Retinal pigment epithelial cell (primary cell): ENCODE data around the gene UGT1A3.

Experiments
- DNase-seq: peaks from one replicate; pipeline ENCODE4 v3.0.0-alpha.2; 2010; ENCODE audit warnings: low read depth
- H3K4me3 ChIP-seq: 2 replicates; pipeline ENCODE4 v1.5.1; 2011; ENCODE audit warnings: mild to moderate bottlenecking, low read length, control low read depth, moderate library complexity
- TF ChIP-seq, protein P1 (sequence below): conservative IDR thresholded peaks from 2 replicates; pipeline ENCODE4 v1.5.1; 2011; ENCODE audit warnings: low read depth, low read length, control low read depth, inconsistent platforms

Gene UGT1A3

DNA sequence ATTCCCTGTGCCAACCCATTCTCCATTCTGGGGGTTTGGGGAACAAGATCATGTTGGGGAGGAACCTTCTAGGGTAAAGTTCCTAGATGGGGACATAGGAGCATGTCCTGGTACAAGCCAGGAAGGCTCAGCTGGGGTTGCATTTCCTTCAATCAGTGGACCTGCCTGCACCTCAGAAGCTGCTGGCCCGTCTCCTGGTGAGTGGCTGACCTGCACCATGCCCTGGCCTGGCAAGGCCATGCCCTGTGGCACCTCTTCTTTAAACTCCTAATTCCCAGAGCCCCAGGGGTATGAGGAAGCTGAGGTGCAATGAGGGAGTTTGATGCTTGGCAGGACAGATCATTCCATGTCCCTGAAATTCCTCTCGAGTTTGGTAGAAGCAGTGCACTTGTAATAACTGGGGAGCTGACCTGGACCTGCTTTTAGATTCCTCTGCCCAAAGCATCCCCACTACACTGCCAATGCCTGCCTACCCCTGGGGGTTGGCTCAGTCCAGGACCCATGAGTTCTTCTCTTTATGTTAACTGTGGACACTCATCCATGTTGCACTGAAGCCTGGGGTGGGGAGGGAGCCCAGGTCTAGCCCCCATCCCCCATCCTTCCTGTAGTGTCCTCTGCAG, 74.6 kb downstream of the UGT1A3 start:
- TF ChIP-seq, protein P1, sequence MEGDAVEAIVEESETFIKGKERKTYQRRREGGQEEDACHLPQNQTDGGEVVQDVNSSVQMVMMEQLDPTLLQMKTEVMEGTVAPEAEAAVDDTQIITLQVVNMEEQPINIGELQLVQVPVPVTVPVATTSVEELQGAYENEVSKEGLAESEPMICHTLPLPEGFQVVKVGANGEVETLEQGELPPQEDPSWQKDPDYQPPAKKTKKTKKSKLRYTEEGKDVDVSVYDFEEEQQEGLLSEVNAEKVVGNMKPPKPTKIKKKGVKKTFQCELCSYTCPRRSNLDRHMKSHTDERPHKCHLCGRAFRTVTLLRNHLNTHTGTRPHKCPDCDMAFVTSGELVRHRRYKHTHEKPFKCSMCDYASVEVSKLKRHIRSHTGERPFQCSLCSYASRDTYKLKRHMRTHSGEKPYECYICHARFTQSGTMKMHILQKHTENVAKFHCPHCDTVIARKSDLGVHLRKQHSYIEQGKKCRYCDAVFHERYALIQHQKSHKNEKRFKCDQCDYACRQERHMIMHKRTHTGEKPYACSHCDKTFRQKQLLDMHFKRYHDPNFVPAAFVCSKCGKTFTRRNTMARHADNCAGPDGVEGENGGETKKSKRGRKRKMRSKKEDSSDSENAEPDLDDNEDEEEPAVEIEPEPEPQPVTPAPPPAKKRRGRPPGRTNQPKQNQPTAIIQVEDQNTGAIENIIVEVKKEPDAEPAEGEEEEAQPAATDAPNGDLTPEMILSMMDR = no peak
- DNase-seq = no peak
- no peak overlapping the region for H3K4me3 ChIP-seq

DNA sequence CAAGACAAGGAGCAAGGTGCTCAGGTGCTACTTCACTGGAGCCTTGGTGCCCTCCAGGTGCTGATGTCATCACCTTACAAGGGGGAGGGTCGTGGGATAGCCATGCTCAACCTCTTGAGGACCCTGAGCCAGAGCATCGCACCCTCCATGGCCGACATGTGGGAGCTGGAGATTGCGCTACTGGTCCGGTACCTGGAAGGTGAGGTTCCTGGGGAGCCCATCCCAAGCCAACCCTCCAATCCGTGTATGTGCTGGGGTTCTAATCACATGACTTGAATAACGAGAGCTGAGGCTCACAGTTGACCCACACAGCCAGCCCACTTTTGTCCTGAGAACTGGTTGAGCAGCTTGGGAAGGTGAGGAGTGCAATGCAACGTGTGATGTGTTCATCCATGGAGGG, 75.2 kb downstream of the UGT1A3 start:
- TF ChIP-seq, protein P1 = no peak
- no peak for DNase-seq
- H3K4me3 ChIP-seq = no peak overlapping the region

DNA sequence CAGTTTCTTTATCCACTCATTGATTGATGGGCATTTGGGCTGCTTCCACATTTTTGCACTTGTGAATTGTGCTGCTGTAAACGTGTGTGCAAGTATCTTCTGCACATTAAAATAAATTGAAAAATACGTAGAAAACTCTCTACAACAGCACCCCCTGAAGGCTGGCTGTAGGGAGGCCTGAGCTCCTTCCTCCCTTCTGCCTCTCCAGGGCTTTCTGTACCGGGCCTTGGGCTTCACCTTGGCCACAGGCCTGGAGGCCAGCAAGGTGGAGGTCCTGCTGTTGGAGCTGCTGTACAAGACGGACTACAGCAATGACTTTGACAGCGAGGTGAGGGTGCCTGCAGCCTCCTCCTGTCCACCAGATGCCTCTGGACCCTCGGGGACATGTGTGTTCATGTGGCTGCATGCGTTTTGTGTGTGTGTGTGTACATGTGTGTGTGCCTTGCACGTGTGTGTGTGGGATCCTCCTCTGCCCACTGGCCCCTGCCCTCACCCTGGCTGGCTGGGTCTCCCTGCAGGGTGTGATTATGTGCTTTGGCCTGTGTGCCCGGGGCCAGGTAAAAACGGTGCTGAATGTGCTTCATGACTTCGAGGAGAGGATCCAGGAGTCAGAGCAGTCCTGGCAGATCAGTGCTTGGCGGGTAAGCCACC, 78.5 kb downstream of the UGT1A3 start:
- DNase-seq = no peak
- TF ChIP-seq, protein P1 = no peak
- H3K4me3 ChIP-seq = no peak overlapping the region

DNA sequence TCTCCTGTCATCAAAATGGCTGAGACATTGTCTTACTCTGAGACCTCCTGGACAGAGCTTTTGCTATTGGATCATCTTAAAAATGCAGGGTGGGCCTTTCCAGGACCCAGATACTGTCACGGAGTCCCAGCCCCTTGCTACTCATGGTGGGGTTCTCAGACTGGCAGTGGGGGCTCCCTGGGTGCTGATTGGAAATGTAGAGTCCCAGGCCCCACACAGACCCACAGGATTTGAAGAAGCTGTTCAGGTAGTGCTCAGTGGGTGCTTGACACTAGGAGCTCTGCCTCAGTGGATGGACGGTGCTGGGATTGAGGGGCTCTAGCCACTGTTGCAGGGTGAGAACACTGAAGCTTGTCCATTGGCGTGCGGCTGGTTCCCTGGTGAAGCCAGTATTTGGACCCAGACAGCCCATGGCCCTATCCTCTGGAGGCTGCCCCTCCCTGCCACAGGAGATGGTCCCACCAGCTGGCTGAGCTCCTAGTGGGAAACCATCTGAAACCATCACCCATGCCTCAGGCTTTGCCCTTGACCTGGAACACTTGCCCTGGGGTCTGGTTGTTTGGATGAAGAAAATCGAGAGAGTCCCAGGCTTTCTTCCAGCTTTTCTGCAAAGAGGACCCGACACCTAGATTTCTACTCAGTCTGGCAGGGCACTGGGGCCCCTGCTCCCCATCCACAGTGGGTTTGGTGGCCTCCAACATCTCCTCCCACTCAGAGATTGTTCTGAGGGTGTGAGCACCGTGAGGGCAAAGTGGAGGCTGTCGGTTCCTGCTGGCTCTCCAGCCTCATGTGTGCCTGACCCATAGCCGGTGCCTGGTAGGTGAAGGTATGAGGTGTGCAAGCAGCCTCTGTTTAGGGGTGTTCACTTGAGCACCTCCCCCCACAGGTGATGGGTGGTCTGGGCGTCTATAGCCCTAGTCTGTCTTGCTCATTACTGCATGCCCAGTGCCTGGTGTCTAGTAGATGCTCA, 79.4 kb downstream of the UGT1A3 start:
- H3K4me3 ChIP-seq = no peak overlapping the region
- TF ChIP-seq, protein P1 = no peak
- DNase-seq = no peak

DNA sequence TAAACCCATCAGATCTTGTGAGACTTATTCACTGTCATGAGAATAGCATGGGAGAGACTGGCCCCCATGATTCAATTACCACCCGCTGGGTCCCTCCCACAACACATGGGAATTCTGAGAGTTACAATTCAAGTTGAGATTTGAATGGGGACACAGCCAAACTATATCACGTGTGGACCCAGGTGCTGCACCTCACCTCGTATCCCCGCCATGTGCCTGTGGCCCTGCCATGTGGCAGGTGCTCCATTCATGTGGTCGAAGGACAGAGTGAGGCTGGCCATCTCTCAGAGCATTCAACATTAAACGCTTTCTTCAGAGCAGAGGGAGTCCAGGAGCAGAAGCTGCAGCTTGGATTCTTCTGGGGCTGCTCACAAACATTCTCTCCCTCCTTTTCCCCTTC, 81.5 kb downstream of the UGT1A3 start:
- H3K4me3 ChIP-seq = no peak overlapping the region
- TF ChIP-seq, protein P1 = no peak
- DNase-seq = no peak

DNA sequence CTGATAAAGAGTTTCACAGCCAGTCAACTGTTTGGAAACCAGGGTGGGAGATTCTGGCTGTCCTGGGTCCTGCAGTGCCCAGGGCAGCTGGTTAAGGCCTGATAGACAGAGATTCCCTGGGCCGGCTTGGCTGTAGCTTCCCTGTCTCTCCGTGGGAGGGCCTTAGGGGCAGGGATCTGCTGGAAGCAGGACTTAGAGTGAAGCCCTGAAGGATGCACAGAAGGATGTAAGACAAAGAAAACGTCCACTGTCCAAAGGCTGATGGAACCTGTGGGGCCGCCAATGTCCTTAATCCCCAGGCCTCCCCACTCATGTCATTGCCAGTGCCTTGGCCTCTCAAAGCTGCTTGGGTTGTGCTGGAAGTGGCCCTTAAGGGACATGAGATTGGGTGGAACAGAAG, 82.2 kb downstream of the UGT1A3 start:
- no peak for DNase-seq
- TF ChIP-seq, protein P1 = no peak
- no peak overlapping the region for H3K4me3 ChIP-seq
